ENCODE data around the gene RYK.
"Not testable (repeated sequence)": the region's sequence is repeated elsewhere in the genome, so short reads cannot be mapped to it uniquely, and the experiment has no call there.

The RYK gene

DNA sequence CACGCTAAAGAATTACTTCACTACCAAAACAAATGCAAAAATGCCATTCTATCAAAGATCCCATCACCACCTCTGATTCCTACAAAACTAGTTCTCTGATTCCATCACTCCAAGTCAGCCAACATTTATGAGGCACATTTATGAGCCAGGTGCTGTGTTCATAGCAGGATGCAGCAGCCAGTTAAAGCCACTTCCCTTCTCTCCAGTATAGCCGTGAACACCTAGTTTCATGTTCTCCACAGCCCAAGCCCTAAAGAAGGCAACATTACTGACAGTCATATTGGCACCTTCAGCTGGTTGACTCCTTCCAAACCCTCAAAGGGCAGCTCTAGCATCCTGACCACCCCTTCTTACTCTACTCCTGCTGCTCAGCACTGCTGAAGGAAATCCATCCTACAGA, 36.4 kb downstream of the RYK start:
- no peak for DNase-seq

- DNase-seq: no peak
Measured at GRCh38 chr3:134212967-134213665, 37.5 kb downstream of the RYK start.

- no peak for DNase-seq
Measured at GRCh38 chr3:134211797-134212196, 38.9 kb downstream of the RYK start.

DNA sequence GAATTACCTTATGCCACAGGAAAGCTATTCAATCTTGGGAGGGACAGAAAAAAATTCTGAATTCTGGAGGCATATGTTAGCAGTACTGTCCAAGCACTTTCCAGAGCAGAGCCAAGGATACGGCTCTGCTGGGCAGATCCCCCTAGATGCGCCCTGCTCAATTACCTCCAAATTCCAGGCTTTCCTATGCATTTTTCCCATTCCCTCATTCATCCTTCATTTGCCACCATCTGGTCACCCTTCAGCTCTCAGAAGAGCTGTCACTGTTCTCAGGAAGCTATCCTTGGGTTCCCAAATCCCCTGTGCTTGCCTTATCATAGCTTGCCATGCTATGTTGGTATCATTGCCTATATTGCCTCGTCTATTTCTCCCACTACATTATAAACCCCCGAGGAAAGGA, 45.2 kb downstream of the RYK start:
- DNase-seq: no peak

- no peak for DNase-seq
Measured at GRCh38 chr3:134201201-134202130, 49.2 kb downstream of the RYK start.

DNA sequence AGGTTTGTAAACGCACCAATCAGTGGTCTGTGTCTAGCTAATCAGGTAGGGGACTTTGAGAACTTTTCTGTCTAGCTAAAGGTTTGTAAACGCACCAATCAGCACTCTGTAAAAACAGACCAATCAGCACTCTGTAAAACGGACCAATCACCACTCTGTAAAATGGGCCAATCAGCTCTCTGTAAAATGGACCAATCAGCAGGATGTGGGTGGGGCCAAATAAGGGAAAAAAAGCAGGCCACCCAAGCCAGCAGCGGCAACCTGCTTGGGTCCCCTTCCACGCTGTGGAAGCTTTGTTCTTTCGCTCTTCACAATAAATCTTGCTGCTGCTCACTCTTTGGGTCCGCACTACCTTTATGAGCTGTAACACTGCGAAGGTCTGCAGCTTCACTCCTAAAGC, 50.8 kb downstream of the RYK start:
- not testable (repeated sequence) for DNase-seq

DNA sequence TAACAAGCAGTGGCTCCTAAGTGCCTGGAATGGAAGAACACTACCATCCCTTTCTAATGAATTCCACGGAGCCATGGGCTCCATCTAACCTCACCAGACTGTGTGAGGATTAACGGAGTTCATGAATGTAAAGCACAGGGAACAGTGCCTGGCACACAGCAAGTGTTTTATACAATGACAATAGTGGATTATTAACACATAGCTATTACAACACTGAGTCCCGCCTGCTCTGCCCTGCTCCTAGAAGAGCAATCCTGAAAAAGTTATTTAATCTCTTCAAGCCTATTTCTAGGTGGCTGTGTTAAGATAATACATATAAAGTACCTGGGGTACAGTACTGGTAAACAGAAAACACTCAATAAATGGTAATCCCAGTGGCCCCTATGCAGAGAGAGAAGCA, 51.4 kb downstream of the RYK start:
- no peak for DNase-seq

- DNase-seq: no peak
Measured at GRCh38 chr3:134198414-134198813, 52.2 kb downstream of the RYK start.

- no peak for DNase-seq
Measured at GRCh38 chr3:134197681-134198261, 52.9 kb downstream of the RYK start.

- DNase-seq: no peak
Measured at GRCh38 chr3:134194247-134194646, 56.4 kb downstream of the RYK start.

DNA sequence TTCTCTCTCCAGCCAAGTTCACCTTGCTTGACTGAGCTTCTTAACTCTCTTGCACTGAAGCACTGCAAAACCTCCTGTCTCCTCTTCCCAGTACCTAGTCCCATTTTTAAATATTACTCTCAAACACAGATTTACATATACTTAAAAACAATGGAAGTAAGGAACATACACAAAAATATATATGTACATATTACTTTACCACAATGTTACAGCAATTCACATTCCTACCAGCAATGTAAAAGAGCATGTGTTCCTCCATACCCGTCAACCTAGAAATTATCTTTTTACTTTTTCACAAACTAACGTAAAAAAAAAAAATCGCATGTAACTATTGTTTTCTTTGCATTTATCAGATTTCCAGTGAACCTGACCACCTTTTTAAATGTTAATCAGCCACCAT, 60.4 kb downstream of the RYK start:
- DNase-seq: no peak

DNA sequence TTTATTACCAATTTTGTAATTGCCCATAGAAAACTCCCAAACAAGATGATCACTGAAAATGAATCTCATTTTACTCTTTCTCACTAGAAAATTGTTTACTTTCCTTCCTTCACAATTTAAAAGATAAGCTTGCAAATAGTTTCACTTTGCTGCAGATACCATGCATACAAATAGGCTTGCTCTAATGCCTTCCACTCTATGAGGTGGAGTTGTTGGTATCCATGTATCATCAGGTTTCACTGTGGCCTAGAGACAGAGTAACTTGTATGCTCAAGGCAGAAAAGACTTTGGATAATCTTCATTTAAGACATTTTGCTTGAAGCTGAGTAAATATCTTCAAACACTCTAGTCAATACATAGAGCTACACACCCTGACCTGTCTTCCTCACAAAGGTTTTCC, 60.8 kb downstream of the RYK start:
- no peak for DNase-seq

- no peak for DNase-seq
Measured at GRCh38 chr3:134186391-134186790, 64.3 kb downstream of the RYK start.

- DNase-seq: no peak
Measured at GRCh38 chr3:134180761-134181160, 69.9 kb downstream of the RYK start.

- DNase-seq: no peak
Measured at GRCh38 chr3:134179508-134179907, 71.2 kb downstream of the RYK start.

GRCh38 chr3:134163096-134163495, 87.6 kb downstream of the RYK start:
- no peak for DNase-seq

- DNase-seq: no peak
Measured at GRCh38 chr3:134161898-134162615, 88.6 kb downstream of the RYK start.

DNA sequence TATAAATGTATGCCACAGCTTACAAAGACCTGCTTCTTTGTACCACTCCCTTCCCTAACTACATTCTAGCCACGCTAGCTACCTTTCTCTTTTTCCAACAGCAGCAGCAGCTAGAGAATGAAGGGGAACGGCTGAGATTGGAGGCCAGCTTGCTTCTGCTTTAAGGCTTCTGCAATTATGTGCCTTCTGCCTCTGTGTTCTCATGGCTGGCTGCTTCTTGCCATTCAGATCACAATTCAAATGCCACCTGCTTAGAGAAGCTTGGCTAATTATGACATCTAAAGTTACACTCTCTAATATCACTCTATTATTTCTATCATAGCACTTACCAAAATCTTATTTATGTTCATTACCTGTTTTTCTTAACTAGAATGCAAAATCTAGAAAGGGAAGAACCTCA, 95.2 kb downstream of the RYK start:
- DNase-seq: no peak

GRCh38 chr3:134153761-134154160, 96.9 kb downstream of the RYK start:
- no peak for DNase-seq

- DNase-seq: no peak
Measured at GRCh38 chr3:134150476-134150875, 100.2 kb downstream of the RYK start.

GRCh38 chr3:134149286-134149685, 101.4 kb downstream of the RYK start:
- no peak for DNase-seq

DNA sequence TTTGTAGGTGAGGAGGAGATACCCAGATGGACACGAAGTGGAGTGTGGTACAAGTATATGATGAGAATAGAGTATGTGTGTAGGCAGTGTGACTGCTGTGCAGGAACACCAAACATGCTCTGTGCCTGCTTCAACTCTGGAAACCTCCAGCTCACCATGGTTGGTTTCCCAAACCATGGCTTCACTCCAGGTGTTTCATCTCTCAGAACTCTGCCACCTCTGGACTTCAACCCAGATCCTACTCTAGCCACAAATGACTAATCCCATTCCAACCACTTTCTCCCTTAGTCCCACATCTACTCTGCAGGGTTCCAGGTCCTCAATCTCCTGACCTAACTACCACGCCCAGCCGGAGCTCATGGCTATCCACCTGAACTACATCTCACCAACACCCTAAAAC, 102.1 kb downstream of the RYK start:
- no peak for DNase-seq

- no peak for DNase-seq
Measured at GRCh38 chr3:134147411-134147810, 103.2 kb downstream of the RYK start.

All from SIG-M5 (cell line).